Activated CD4-positive, alpha-beta memory T cell treated with anti-CD3 and anti-CD28 coated beads, Interleukin-2, amount 10 ng/mL, durations not matched to agents 7 days and 5 days (primary cell): ENCODE measurements around the gene ERGIC1. TPM values are rescaled to one million over a fixed set of nuclear protein-coding genes. Genes with fewer than 3 reads are reported as not detected.
"Not testable (repeated sequence)": the region's sequence is repeated elsewhere in the genome, so short reads cannot be mapped to it uniquely, and the experiment has no call there.

Experiments used
- CTCF ChIA-PET: fragments of 350-600 bp; sonication (Branson Sonifier 250); formaldehyde crosslinking; loops from one replicate; lab custom pipeline; 2021; ENCODE audit warnings: antibody characterized with exemption, inconsistent platforms; lab: Charles Lee
- POLR2A ChIA-PET: fragments of 350-600 bp; sonication (Branson Sonifier 250); formaldehyde crosslinking; loops from one replicate; lab custom pipeline; 2021; ENCODE audit warnings: antibody characterized with exemption; lab: Charles Lee
- DNase-seq: peaks from one replicate; pipeline ENCODE4 v3.0.0-alpha.2; 2020
- H3K27ac Mint-ChIP-seq: one replicate; pipeline ENCODE4 v1.8.0; 2021; ENCODE audit warnings: mild to moderate bottlenecking, mixed read lengths
- H3K27me3 Mint-ChIP-seq: one replicate; pipeline ENCODE4 v1.8.0; 2021; ENCODE audit warnings: mixed read lengths
- H3K36me3 Mint-ChIP-seq: one replicate; pipeline ENCODE4 v1.8.0; 2021; ENCODE audit warnings: low read depth, mixed read lengths
- H3K4me1 Mint-ChIP-seq: one replicate; pipeline ENCODE4 v1.8.0; 2021; ENCODE audit warnings: mixed read lengths
- H3K4me3 Mint-ChIP-seq: one replicate; pipeline ENCODE4 v1.8.0; 2021; ENCODE audit warnings: mild to moderate bottlenecking, mixed read lengths
- H3K9me3 Mint-ChIP-seq: one replicate; pipeline ENCODE4 v1.8.0; 2021; ENCODE audit warnings: mixed read lengths
- total RNA-seq, 2 experiments: library from RNA; stranded (reverse); gene quantifications; one replicate each; pipeline ENCODE4 v1.2.3, GENCODE V29; 2021

ERGIC1 gene
- total RNA-seq, 2 experiments from 2014 or later = 36.1 to 37.2 TPM

- H3K27me3 Mint-ChIP-seq = peaks cover 2% of the 10 kb centered on the region
- no peak overlapping the region for H3K4me3 Mint-ChIP-seq
- no peak overlapping the region for H3K27ac Mint-ChIP-seq
These were observed 28.3 kb upstream of the ERGIC1 start for GRCh38 chr5:172805736-172806255.

GRCh38 chr5:172806897-172807672 is 27.0 kb upstream of the ERGIC1 start:
- Mint-ChIP-seq H3K27ac (peak overlapping the region; percentile 74), H3K36me3 (peaks cover 3% of the 10 kb centered on the region), H3K4me3 (peak overlapping the region; percentile 70), H3K27me3 (peaks cover 2% of the 10 kb centered on the region), H3K9me3 (peaks cover 2% of the 10 kb centered on the region), H3K4me1 (peaks cover 16% of the 10 kb centered on the region)
- CTCF ChIA-PET = interaction anchor here (0.7 to 2.9 kb wide), 7 partner anchors 20 to 125 kb away, joined by 3 to 21 read pairs (median 6); partner anchors contain the start of gene DUSP1
- peak; percentile 92 for DNase-seq
- POLR2A ChIA-PET = interaction anchor here (0.9 to 2.5 kb wide), 7 partner anchors 30 to 177 kb away, joined by 3 to 20 read pairs (median 3); partner anchors contain the start of genes ATP6V0E1 and DUSP1

More at GRCh38 chr5:172805736-172806255, 28.3 kb upstream of the ERGIC1 start:
- peaks cover 3% of the 10 kb centered on the region for H3K36me3 Mint-ChIP-seq
- ChIA-PET CTCF (interaction anchor here (0.8 to 2.1 kb wide), 2 partner anchors 33 to 126 kb away, joined by 4 to 7 read pairs; no protein-coding TSS in a partner anchor), POLR2A (interaction anchor here (0.9 to 2.5 kb wide), 3 partner anchors 29 to 36 kb away, joined by 4 to 18 read pairs (median 4); partner anchors contain the start of gene DUSP1)
- peaks cover 2% of the 10 kb centered on the region for H3K9me3 Mint-ChIP-seq
- no peak for DNase-seq
- peaks cover 16% of the 10 kb centered on the region for H3K4me1 Mint-ChIP-seq

DNA sequence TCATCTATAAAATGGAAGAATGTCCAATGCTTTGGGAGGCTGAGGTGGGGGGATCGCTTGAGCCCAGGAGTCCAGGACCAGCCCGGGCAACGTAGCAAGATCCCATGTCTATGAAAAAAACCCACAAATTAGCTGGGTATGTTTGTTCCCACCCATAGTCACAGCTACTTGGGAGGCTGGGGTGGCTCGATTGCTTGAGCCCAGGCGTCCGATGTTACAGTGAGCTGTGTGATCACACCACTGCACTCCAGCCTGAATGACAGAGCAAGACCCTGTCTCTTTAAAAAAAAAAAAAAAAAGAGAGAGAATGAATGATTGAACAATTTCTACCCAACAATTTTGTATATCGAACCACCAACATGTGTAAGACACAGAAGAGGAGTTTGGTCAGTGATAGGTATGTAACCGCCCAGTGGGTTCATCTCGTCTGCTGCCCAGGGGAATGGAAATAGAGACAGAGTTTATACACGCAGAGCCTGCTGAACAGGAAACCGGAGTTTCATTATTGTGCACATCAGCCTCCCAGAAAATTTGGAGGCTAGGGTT is 26.2 kb upstream of the ERGIC1 start:
- H3K27me3 Mint-ChIP-seq = peaks cover 2% of the 10 kb centered on the region
- POLR2A ChIA-PET = interaction anchor here (0.7 to 2.5 kb wide), 8 partner anchors 10 to 176 kb away, joined by 3 to 20 read pairs (median 3); partner anchors contain the start of genes ATP6V0E1 and DUSP1
- H3K27ac Mint-ChIP-seq = peak overlapping the region; percentile 74

DNA sequence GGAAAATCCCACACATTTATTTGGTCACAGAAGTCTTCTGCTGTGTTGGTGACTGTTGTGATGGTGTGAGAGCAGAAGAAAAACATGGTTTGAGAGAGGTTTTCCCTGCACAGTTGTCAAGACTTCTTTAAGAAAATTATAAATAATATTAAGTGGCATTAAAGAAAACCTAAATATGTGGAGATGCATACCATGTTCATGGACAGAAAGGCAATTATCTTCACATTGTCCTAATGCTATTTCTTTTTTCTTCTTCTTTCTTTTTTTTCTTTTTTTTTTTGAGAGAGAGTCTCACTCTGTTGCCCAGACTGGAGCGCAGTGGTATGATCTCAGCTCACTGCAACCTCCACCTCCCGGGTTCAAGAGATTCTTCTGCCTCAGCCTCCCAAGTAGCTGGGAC is 24.3 kb upstream of the ERGIC1 start:
- CTCF ChIA-PET = no interaction called here
- H3K27me3 Mint-ChIP-seq = peaks cover 2% of the 10 kb centered on the region
- POLR2A ChIA-PET = no interaction called here
- peaks cover 2% of the 10 kb centered on the region for H3K9me3 Mint-ChIP-seq
- no peak overlapping the region for H3K27ac Mint-ChIP-seq
- no peak for DNase-seq
- peaks cover 16% of the 10 kb centered on the region for H3K4me1 Mint-ChIP-seq
- no peak overlapping the region for H3K4me3 Mint-ChIP-seq
- peaks cover 3% of the 10 kb centered on the region for H3K36me3 Mint-ChIP-seq

More for the DNA sequence above, 26.2 kb upstream of the ERGIC1 start:
- peaks cover 16% of the 10 kb centered on the region for H3K4me1 Mint-ChIP-seq
- H3K36me3 Mint-ChIP-seq = peaks cover 3% of the 10 kb centered on the region
- peak overlapping the region; percentile 70 for H3K4me3 Mint-ChIP-seq
- H3K9me3 Mint-ChIP-seq = peaks cover 2% of the 10 kb centered on the region
- CTCF ChIA-PET = interaction anchor here (0.7 to 2.9 kb wide), 8 partner anchors 20 to 124 kb away, joined by 3 to 21 read pairs (median 4); partner anchors contain the start of gene DUSP1
- no peak for DNase-seq

- H3K27me3 Mint-ChIP-seq, POLR2A ChIA-PET, CTCF ChIA-PET, H3K36me3 Mint-ChIP-seq, DNase-seq, H3K4me3 Mint-ChIP-seq, H3K27ac Mint-ChIP-seq, H3K9me3 Mint-ChIP-seq: not testable (repeated sequence)
- peaks cover 16% of the 10 kb centered on the region for H3K4me1 Mint-ChIP-seq
These were observed 23.1 kb upstream of the ERGIC1 start for GRCh38 chr5:172810996-172811395.

GRCh38 chr5:172815631-172816030 is 18.4 kb upstream of the ERGIC1 start:
- H3K4me3 Mint-ChIP-seq = no peak overlapping the region
- ChIA-PET CTCF (no interaction called here), POLR2A (no interaction called here)
- no peak overlapping the region for H3K27ac Mint-ChIP-seq
- no peaks in the 10 kb centered on the region for H3K36me3 Mint-ChIP-seq
- no peaks in the 10 kb centered on the region for H3K9me3 Mint-ChIP-seq
- H3K27me3 Mint-ChIP-seq = no peaks in the 10 kb centered on the region
- H3K4me1 Mint-ChIP-seq = no peaks in the 10 kb centered on the region
- DNase-seq = no peak

DNA sequence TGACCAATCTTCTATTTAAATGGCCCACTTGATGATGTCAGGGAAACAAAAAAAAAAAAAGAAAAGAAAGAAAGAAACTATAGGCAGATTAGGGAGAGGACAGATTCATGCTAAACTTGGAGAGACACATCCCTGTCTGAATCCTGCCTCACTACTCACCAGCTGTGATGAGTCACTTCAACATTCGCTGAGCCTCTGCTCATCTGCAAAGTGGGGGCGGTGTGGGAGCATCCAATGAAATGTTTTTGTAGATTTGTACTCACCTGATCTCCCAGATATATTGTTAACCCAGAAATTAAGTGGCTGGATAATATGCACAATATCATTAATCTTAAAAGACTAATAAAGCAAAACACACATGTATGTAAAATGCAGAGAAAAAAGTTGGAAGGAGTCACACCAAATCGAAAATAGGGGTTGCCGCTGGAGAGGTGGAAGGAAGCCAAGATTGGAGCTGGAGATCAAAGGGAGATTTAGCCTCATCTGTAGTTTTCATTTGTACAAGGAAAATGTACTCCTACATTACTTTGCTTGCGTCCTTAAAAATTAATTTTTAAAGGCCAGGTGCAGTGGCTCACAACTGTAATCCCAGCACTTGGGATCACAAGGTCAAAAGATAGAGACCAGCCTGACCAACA is 17.0 kb upstream of the ERGIC1 start:
- no peak for DNase-seq
- no peak overlapping the region for H3K4me3 Mint-ChIP-seq
- CTCF ChIA-PET = interaction anchor here (0.6 kb wide), 1 partner anchor 48 kb away, joined by 3 read pairs; no protein-coding TSS in a partner anchor
- POLR2A ChIA-PET = no interaction called here
- no peaks in the 10 kb centered on the region for H3K27me3 Mint-ChIP-seq
- H3K9me3 Mint-ChIP-seq = no peaks in the 10 kb centered on the region
- H3K27ac Mint-ChIP-seq = no peak overlapping the region
- H3K4me1 Mint-ChIP-seq = no peaks in the 10 kb centered on the region
- H3K36me3 Mint-ChIP-seq = no peaks in the 10 kb centered on the region

DNA sequence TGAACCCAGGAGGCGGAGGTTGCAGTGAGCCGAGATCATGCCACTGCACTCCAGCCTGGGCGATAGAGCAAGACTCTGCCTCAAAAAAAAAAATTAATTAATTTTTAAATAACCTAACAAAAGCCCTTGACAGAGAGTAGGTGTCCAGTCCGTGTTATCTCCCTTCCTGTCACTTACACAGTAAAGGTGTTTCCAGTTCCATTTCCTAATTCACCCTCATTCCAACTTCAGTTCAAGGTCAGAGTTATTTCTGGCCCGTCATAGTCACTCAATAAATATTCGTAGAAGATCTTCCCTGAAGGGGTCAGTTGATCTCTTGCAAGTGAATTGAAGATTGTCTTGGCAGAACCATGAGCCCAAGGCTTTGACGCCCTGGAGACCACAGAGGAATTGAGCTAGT is 16.4 kb upstream of the ERGIC1 start:
- H3K27me3 Mint-ChIP-seq = no peaks in the 10 kb centered on the region
- H3K27ac Mint-ChIP-seq = no peak overlapping the region
- no peak for DNase-seq
- no peak overlapping the region for H3K4me3 Mint-ChIP-seq
- H3K9me3 Mint-ChIP-seq = no peaks in the 10 kb centered on the region
- no peaks in the 10 kb centered on the region for H3K4me1 Mint-ChIP-seq
- no peaks in the 10 kb centered on the region for H3K36me3 Mint-ChIP-seq
- ChIA-PET CTCF (no interaction called here), POLR2A (no interaction called here)

DNA sequence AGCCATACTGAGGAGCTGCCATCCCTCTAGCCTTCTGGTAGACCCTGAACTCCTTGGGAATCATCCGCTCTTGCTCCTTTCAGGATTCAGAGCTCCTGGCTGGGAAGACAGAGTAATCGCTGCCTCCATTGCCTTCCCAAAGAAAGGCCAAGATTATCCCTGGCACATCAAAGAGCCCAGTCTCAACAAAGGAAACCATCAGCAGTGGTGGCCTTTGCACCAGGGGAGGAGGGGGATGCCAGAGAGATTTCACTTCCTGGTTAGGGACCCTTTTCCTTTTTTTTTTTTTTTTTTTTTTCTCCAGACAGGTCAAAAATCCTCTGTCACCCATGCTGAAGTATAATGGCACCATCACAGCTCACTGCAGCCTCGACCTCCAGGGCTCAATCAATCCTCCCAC is 16.0 kb upstream of the ERGIC1 start:
- Mint-ChIP-seq H3K36me3 (no peaks in the 10 kb centered on the region), H3K27me3 (no peaks in the 10 kb centered on the region), H3K4me3 (no peak overlapping the region), H3K4me1 (no peaks in the 10 kb centered on the region), H3K27ac (no peak overlapping the region), H3K9me3 (no peaks in the 10 kb centered on the region)
- ChIA-PET POLR2A (no interaction called here), CTCF (no interaction called here)
- DNase-seq = no peak

DNA sequence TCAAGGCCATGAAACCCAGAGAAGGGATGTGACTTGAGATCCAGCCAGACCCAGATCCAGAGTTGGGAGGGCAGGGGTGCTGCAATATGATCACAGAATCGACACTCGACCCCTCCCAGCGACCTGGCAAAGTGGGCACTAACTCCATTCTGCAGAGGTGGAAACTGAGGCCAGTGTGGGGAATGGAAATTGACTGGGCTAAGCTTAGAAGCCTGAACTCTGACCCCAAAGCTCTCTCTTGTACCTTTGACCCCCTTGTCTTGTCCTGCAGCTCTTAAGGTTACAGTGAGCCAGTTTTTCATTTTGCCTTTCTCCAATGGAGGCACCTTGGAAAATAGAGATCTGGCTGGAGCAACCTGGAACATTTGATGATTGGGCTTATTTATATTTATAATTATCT is 14.5 kb upstream of the ERGIC1 start:
- DNase-seq = no peak
- no peak overlapping the region for H3K4me3 Mint-ChIP-seq
- H3K4me1 Mint-ChIP-seq = no peaks in the 10 kb centered on the region
- H3K27ac Mint-ChIP-seq = no peak overlapping the region
- no peaks in the 10 kb centered on the region for H3K27me3 Mint-ChIP-seq
- ChIA-PET POLR2A (no interaction called here), CTCF (no interaction called here)
- H3K9me3 Mint-ChIP-seq = peaks cover under 1% of the 10 kb centered on the region
- H3K36me3 Mint-ChIP-seq = no peaks in the 10 kb centered on the region

DNA sequence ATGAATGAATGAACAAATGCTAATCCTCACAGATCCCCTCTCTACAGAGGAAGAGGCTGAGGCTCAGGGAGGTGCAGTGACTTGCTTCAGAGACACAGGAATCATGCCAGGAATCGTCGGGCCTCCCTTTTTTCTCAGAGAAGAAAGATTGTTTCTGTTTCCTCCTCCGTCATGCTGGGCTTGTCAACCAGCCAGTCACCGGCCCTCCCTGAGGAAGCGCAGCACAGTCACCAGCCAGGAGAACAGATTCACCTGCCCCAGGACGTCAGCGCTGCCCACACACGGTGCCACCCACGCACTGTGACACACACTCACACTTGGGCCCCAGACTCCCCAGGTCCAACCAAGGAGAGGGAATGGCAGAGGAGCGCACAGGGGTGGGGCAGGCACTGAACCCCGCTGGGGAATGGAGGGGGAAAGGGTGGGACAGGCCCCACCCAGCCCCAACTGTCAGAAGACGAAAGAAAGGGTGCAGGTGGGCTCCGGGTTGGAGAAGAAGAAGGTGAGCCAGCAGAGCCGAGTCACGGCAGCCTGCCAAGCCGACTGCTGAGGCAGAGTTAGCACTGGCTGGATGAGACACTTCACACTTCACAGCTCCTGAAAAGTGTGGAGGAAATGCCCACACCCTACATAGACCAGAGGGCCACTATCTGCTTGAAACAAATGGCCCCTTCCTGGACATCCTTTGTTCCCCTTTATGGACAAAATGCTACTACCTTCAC is 13.8 kb upstream of the ERGIC1 start:
- Mint-ChIP-seq H3K9me3 (peaks cover 4% of the 10 kb centered on the region), H3K4me3 (no peak overlapping the region), H3K27me3 (no peaks in the 10 kb centered on the region), H3K36me3 (peaks cover 1% of the 10 kb centered on the region), H3K4me1 (no peaks in the 10 kb centered on the region), H3K27ac (no peak overlapping the region)
- ChIA-PET POLR2A (no interaction called here), CTCF (no interaction called here)
- DNase-seq = no peak

DNA sequence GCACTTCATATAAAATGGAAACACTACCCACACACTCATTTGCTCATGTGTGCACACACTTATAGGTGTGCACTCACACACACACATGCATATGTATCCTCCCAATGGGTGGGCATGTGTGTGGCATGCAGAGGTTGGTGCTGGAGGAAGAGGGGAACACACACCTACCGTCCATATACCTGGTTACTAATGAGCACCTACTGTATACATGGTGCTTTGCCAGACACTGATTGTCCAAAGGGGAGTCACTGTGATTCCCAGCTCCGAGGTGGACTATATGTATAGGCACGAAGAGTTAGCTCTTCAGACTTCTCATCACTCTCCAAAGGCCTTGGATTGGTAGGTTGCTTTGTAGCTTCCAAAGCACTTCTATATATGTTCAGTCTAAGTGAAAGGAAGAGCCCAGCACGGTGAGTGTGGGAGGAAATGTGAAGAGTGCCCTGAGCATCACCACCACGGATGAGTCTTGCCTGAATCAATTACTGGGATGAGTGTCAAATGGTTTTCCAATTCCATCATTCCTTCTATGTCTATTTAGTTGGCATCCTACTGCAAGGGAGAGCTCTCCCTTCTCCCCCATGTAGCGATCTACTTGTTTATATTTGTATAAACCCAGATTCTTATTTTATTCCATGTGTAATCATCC is 12.6 kb upstream of the ERGIC1 start:
- peaks cover 4% of the 10 kb centered on the region for H3K36me3 Mint-ChIP-seq
- peaks cover 15% of the 10 kb centered on the region for H3K9me3 Mint-ChIP-seq
- no peak for DNase-seq
- H3K4me3 Mint-ChIP-seq = no peak overlapping the region
- H3K4me1 Mint-ChIP-seq = no peaks in the 10 kb centered on the region
- CTCF ChIA-PET = interaction anchor here (0.9 kb wide), 1 partner anchor 106 kb away, joined by 3 read pairs; no protein-coding TSS in a partner anchor
- POLR2A ChIA-PET = no interaction called here
- no peaks in the 10 kb centered on the region for H3K27me3 Mint-ChIP-seq
- no peak overlapping the region for H3K27ac Mint-ChIP-seq
